GM12872 (cell line): Measurements from ENCODE around the gene KCNQ1.

Experiments
- TF ChIP-seq, protein P1 (sequence below): IDR thresholded peaks from 3 replicates; pipeline ENCODE4 v1.5.1; 2011; ENCODE audit warnings: low read depth, mild to moderate bottlenecking, low read length, moderate library complexity; ENCODE audit not compliant: insufficient read depth

The KCNQ1 gene

DNA sequence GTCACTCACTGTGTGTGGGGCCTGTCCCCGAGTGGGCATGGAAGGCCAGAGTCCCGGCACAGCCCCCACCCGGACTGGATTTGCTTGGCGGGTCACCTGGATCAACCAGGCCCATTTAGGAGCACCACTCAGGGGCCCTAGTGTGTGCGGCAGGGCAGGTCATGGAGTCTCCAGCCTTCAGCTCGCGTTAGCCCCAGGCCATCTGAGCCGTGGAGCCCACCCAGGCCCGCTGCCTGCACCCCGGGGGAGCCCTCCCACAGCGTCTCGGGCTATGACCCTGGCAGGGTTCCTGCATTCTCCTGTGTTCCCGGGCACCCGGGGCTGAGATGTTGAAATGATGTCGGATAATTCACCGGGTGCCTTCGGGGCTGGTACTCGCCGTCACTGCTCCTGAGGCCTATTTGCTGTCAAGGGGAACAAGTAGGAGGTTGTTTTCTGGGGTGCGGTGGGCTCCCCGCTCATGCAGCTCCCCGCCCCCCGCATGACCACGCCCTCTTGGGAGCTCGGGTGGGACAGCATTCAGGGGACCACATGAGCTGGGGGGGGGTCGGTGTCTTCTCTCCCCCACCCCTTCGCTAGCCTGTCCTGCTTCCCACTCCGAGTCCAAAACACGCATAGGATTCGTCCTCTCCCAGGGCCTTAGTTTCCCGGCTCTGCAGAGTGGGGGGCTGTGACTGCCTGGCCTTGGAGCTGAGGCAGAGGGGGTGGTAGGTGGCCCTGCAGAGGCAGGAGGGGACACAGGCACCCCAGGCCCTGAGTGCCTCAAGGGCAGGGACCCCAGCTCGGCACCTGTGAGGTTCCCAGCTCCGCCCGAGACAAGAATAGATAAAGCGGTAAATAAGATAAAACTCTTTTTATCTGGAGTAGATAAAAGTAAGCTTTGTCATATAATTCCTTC lies 77.2 kb downstream of the KCNQ1 start:
- TF ChIP-seq, protein P1, sequence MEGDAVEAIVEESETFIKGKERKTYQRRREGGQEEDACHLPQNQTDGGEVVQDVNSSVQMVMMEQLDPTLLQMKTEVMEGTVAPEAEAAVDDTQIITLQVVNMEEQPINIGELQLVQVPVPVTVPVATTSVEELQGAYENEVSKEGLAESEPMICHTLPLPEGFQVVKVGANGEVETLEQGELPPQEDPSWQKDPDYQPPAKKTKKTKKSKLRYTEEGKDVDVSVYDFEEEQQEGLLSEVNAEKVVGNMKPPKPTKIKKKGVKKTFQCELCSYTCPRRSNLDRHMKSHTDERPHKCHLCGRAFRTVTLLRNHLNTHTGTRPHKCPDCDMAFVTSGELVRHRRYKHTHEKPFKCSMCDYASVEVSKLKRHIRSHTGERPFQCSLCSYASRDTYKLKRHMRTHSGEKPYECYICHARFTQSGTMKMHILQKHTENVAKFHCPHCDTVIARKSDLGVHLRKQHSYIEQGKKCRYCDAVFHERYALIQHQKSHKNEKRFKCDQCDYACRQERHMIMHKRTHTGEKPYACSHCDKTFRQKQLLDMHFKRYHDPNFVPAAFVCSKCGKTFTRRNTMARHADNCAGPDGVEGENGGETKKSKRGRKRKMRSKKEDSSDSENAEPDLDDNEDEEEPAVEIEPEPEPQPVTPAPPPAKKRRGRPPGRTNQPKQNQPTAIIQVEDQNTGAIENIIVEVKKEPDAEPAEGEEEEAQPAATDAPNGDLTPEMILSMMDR, result no peak

DNA sequence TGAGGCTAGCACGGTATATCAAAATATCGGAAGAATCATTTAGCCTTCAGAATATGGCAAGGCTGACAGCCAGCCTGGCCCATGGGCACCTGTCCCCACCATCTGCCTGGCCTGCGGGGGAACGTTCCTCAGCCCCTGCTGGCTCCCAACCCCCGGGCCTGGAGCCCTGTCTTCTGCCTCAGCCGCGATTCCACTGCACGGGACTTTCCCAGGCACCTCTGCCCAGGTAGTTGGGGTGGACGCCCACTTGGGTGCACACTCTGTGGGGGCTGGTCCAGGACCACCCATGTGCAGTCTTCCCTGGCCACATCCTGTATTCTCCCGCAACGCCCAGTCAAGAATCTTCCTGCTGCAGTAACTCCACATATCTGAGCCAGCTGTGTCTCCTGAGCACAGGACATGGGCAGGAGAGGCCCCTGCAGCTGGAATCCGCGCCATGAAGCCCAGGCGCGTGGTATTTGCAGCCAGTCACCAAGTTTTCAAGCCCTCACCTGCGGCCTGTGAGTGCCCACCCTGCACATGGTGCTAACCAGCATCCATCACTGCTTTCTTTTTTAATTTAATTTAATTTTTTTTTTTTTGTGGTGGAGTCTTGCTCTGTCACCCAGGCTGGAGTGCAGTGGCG lies 77.9 kb downstream of the KCNQ1 start:
- TF ChIP-seq, protein P1, result no peak

DNA sequence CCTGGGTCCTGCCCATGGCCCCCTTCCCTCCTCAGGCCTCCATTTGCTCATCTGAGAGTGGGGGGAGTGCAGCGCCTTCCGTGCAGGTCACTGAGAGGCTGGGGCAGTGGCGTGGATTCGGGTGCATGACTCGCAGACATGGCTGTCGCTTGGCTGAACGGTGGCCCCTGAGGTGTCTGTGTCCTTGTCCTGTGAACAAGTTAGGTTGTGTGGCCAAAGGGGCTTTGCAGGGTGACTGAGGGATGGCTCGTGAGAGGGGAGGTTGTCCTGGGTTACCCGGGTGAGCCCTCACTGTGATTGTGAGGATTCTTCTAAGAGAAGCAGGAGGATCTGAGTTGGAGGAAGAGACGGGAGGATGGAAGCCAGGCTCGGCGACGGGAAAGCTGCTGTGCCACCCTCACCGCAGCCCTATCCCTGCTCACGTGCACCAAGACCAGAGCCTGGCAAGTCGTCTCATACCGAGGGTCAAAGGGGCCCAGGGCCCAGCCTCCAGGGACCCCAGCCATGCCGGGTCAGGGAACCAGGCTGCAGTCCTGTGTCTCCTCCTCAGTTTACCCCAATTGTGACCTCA lies 79.1 kb downstream of the KCNQ1 start:
- TF ChIP-seq, protein P1, result no peak

DNA sequence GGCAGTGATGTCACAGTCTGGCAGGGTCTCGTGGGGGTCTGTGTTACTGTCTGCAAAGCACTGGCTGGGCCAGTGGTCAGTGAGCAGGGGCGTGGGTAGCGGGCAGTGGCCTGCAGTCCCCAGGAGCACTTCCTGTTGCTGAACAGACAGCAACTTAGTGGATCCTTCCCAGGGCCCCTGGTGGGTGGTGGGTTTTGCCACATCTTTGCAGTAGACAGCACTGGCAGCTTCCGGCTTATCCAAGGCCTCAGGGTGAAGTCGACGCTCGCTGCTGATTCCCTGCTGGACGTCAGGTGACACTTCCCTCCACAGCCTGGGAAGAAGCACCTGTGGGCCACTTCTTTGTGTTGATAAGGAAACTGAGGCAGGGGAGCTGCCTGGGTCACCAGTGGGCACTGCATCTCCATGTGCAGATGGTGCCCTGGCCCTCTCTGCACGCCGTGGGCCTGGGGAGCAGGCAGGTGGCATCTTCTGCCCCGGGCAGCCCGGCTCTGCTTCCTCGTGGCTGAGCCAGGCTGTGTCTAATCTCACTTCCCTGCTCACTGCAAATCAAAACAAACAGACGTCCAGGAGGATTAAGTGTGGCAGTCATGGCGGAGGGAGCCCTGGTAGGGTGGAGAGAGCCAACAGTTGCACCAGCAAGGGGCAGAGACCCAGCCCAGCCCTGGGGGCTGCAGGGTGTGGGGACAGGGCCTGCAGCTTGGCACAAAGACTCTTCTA lies 79.8 kb downstream of the KCNQ1 start:
- TF ChIP-seq, protein P1, result no peak

DNA sequence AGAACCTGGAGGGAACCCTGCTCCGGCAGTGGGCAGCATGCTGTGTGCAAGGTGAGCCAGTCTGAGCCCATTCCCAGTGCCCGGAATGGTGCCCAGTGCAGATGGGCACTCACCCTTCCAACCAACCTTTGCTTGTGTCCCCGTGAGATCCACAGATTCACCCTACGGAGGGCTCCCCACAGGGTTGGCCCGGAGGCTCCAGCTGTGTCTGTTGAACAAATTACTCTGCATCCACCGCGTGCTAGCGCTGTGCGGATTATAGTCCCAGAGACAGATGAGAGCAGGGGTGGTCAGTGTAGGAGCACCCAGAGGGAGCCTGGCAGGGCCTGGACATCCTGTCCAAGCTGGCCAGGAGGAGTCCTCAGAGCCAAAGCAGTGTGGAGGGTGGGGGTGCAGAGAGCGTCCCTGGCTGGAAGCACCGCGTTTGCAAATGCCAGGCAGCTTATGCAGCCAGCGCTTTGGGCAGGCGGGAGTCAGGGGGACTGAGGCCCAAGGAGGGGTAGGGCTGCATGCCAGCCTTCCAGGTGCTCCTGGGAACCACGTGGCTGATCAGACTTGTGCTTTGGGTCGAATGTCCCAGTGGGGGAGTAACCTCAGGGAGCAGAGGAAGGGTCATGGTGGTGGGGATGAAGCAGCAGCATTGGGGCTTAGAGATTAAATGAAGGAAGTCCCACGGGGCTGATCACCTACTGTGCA lies 80.5 kb downstream of the KCNQ1 start:
- TF ChIP-seq, protein P1, result no peak

DNA sequence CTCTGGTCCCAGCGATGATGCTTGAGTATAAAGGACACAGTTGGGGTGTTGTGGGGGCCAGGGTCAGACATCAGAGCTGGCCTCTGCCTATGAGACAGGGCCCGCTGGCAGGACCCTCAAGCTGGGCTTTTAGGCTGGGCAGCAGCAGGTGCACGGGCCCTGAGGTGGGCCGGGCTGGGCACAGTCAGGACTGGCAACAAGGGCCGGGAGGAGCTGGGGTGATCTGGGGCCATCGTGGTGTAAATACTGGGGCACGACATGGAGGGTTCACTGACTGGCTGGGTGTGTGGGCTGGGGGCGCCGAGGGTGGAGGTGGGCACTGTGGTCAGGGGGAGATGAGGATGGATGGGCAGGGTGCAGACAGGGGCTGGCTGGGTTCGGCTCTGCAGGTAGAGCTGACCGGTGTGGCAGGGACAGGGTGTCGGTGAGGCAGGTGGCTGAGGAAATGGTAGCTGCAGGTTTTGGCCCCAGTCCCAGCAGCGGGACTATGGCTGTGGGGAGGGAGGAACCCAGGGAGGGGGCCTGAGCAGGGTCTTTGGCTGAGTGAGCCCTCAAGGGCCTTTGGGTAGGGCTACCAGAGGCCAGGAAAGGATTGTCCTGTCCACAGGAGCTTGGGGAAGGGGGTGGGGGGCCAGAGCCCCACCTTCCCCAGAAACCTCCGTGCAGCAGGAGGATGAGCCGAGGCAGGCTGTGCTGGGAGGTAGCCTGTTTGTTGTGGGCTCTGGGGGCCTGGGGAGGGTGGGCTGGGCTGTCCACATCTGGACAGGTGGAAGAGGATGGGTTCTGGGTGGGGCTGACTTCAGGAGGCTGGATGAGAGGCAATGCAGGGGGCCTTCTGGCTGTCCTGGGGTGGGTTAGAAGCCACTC lies 81.4 kb downstream of the KCNQ1 start:
- TF ChIP-seq, protein P1, result no peak
